GM21786 (cell line): Measurements from ENCODE around the gene PCSK1N.

Experiments
- ATAC-seq: cut with Tn5 transposase; IDR thresholded peaks from one replicate; pipeline ENCODE4 v1.9.1; 2021; ENCODE audit not compliant: unreplicated experiment

Gene PCSK1N

DNA sequence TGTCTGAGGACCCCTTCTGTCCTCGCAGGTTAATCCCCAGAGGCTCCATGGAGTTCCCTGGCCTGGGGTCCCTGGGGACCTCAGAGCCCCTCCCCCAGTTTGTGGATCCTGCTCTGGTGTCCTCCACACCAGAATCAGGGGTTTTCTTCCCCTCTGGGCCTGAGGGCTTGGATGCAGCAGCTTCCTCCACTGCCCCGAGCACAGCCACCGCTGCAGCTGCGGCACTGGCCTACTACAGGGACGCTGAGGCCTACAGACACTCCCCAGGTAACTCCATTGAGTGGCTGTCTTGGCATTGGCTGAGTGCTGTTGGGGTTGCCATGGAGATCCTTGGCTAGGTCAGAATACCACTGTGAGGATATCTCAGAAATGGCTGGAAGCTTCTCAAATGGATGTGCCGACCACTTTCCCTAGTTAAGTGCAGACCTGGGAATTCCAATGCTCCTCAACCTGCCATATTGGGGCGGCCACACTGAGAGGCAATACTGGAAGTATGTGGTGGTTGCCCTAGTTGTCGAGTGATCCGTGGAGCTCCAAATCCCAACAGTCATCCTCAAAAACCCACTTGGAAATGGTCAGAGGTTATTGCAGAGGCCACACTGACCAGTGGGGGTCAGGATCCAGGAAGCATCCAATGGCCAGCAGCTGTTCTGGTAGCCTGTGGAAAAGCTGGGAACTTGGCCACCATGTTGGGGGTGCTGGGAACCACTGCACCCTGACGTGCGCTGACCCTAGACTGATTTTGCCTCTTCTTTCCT lies 44.2 kb downstream of the PCSK1N start:
- ATAC-seq, result no peak

DNA sequence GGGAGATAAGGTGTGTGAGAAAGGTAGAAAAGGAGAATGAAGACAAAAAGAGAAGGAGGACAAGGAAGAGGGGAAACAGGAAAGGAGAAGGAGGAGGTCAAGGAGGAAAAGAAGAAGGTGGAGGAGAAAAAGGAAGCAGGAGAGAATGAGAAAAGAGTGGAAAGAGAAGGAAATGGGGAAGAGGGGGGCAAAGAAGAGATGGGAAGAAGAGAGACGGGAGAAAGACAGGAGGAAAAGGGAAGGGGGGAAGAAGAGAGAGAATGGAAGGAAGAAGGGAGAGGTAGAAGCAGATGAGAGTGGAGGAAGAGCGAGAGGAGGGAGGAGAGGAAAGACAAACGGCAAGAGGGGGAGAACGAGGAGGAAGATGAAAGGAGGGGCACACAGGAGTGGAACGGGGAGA lies 44.9 kb downstream of the PCSK1N start:
- no peak for ATAC-seq

DNA sequence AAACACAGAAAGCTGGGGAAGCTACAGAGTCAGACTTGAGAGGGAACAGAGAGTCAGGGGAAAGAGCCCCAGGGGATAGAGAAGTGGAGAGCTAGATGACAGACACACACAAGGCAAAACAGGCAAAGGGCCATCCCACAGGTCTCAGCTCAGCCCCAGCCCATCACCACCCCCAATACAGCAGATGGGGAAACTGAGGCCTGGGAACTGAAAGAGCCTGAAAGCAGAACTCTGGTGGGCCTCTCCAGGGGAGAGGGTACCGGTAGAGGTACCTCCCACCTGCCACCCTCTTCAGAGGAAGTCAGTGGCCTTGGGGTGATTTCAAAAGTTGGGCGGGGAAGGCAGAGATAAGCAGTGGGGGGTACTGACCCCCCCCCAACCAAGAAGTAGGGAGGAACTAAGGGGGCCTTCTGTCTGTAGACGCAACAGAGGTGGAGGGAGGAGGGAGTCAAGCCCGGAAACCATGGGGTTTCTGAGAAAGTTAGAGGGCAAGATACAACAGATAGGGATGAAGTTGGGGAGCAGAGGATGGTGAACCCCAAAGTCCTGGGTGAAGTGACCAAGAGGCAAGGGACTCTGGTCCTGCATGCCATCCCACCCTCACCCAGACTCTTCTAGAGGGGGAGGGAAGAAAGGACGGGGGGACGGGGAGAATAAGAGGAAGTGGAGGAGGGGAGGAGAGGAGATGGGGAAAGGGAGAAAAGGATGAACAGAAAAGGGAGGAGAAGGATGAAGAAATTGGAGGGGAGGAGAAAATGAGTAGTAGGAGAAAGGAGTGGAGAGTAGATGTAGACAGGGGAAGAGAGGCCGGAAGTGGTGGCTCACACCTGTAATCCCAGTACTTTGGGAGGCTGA lies 45.8 kb downstream of the PCSK1N start:
- no peak for ATAC-seq

DNA sequence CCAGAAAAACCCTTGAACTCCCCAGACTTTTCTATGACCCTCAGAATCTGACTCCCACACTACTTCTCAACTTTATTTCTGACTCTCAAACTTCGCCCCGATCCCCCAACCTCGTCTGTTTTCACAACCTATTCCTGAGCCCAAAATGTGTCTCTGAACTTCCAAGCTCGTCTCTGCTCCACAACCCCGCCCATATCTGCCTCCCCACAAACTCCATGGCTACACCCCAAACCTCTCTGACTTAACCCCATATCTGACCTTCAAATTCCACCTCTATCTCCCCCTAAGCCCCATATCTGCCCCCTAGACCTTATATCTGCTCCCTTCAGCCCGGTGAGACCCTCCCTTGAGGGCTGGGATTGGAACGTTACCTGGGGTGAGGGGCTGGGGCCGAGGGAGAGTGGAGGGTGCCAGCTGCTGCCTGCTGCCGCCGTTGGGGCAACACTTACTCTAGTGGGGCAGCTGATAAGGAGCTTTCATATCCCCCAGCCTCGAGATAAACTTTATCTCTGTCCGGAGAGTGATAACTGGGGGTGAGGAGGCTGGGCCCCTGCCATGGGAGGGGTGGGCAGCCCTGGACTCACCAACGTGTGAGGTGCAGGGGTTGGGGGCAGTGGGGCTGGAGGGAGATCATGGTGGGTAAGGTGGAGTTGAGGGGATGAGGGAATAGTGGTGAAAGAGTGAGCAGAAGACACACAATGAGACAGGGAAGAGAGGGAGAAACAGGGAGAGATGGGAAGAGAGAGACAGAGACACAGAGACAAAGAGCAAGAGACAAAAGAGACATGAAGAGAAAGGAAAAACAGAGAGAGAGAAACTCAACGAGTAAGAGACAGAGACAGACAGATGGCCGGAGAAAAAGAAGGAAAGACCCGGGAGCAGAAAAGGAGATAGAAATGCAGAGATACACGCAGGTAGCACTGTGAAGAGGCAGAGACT lies 47.6 kb downstream of the PCSK1N start:
- no peak for ATAC-seq

DNA sequence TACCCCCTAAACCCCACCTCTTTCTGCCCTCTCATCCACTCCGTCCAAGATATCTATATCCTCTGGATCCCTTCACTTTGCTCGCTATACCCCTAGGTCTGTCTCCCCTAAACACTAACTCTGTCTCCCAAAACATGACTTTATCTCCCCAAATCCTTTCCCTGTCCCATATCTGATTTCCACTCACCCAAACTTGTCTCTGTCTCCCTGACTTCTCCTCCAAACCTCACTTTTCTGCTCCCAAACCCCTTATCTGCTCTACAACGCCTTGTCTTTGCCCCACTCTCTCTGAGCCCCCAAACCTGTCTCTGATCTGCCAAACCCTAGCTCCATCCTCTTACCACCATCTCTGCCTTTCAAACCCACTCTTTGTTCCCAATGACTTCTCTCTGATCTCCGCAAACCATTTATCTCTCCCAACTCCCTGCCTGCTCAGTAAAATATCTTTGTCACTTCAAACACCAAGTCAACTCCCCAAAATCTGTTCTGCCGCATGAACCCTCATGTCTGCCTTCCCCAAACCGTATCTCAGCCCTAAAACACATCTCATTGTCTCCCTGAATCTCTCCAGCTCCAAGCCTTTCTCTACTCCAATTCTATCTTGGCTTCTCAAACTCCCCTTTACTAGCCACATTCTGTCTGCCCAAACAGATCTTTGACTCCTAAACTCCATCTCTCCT lies 48.4 kb downstream of the PCSK1N start:
- no peak for ATAC-seq

DNA sequence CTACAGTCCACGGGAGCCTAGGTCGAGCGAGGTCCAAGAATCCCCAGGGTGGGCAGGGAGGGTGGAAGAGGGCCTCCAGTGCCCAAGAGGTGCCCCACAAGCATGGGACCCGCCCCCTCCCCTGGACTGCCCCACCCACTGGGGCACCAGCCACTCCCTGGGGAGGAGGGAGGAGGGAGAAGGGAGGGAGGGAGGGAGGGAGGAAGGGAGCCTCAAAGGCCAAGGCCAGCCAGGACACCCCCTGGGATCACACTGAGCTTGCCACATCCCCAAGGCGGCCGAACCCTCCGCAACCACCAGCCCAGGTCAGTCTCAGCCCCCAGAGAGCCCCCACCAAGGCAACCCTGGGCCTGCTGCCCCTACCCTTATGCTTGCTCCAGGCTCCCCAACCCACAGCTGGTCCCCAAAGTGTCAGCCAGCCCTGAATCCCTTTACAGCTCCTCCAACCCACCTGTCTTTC lies 49.0 kb downstream of the PCSK1N start, which contains the start of gene GATA1:
GATA1 (plus strand) TSS at position 250 of the 460 bp plus-strand sequence. CDS start 4,520 bp downstream, outside the sequence.
- no peak for ATAC-seq

DNA sequence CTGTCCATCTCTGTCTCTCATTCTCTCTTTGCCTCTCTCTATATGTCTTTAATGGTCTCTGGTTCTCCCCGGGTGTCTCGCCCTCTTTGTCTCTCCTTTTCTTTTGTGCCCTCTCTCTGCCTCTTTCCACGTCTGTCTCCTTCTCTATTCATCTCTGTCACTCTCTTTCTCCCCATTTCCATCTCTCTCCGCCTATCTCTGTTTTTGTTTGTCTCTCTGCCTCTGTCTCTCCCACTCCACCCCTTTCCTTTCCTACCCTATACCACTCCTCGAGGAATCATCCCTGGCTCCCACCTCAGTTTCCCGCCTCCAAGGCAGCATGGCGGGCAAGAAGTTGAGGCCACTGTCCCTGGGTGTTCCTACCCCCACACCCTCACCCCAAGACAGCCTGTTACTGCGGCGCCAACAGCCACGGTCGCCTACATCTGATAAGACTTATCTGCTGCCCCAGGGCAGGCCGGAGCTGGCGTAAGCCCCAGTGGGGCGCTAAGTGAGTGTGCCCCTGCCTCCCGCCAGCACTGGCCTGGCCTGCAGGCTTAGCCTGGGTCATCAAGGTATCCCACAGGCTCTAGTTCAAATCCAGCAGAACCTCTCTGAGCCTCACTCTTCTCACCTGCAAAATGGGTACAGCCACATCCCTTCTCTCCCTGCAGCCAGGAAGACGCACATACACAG lies 49.7 kb downstream of the PCSK1N start:
- ATAC-seq, result no peak

DNA sequence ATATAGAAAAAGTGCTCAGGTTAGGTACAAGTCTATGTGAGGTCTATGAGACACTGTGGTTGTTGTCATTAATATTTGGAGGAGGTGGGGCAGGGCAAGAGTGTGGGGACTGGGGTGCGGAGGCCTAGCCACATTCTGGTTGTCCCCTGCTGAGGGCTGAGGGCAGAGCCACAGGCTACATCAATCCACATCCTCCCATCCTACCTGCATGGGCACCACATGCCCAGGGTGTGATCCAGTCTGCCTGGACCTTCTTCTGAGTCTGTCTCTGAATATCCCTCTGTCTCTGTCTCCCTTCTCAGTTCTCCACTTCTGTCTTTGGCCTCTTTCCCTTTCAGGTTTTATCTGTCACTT lies 50.2 kb downstream of the PCSK1N start:
- ATAC-seq, result no peak

DNA sequence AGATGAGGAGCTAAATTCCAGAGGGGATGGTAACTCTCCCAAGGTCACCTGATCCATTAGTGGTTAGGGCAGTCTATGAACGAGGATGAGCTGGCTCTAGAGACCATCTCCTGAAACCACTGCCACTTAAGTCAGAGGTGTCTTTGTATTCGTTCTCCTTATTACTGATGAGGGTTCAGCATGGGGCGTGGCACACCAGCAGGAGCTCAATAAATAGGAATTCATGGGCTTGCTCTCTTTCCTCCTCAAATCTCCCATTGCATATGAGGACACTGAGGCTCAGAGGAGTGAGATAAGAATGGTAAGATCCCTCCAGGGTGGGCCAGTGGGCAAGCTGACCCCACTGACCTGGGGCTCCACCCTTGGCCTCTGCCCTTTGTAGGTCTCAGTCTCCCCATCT lies 50.7 kb downstream of the PCSK1N start:
- no peak for ATAC-seq

DNA sequence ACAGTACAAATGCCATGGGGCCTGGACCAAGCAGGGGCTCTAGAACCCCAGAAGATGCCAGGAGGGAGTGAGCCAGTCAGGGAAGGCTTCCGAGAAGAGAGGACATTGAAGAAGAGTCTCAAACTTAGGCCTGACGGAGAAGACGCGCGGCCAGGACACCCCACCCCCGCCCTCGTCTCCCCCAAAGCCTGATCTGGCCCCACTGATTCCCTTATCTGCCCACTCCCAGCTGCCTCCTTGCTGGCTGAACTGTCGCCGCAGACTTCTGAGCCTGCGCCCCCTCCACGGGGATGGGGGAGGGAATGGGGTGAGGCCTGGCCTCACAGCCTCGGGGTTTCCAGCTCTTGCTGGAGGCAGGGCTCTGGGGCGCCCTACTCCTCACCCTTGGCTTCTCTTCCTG lies 52.6 kb downstream of the PCSK1N start:
- no peak for ATAC-seq

DNA sequence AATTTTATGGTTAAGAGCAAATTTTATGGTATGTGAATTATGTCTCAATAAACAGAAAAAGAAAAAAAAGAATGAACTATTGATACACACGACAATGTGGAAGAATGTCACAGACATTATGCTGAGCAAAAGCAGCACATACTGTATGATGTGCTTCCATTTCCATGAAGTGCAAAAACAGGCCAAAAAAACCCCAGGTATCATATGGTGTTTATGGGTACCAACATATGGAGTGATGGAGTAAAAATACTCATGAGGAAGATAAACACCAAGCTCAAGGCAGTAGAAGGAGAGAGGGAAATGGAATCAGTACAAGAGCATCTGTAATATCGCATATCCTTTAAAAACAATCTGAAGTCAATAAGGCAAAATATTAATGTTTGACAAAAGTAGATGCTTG lies 53.2 kb downstream of the PCSK1N start:
- ATAC-seq, result no peak

DNA sequence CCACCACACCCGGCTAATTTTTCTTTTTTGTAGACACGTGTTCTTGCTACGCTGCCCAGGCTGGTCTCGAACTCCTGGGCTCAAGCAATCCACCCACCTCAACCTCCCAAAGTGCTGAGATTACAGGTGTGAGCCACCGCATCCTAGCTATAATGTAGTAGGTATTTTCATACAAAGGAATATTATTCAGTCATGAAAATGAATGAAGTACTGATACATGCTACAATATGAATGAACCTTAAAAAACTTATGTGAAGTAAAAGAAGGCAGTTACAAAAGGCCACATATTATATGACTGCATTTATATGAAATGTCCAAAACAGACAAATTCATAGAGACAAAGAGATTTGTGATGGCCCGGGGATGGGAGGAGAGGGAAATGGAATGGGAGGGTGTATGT lies 53.7 kb downstream of the PCSK1N start:
- ATAC-seq, result no peak
